Measurements from ENCODE around the gene OXTR.

The OXTR gene

GRCh38 chr3:8764528-8764927 is 4.9 kb downstream of the OXTR start:
- no peaks in the 10 kb centered on the region for H3K9me3 ChIP-seq (ENCODE audit: severe bottlenecking)

GRCh38 chr3:8762607-8763377 is 6.6 kb downstream of the OXTR start:
- no peak overlapping the region for H3K27ac ChIP-seq (ENCODE audit: poor library complexity, severe bottlenecking)
- TF ChIP-seq, protein P1, sequence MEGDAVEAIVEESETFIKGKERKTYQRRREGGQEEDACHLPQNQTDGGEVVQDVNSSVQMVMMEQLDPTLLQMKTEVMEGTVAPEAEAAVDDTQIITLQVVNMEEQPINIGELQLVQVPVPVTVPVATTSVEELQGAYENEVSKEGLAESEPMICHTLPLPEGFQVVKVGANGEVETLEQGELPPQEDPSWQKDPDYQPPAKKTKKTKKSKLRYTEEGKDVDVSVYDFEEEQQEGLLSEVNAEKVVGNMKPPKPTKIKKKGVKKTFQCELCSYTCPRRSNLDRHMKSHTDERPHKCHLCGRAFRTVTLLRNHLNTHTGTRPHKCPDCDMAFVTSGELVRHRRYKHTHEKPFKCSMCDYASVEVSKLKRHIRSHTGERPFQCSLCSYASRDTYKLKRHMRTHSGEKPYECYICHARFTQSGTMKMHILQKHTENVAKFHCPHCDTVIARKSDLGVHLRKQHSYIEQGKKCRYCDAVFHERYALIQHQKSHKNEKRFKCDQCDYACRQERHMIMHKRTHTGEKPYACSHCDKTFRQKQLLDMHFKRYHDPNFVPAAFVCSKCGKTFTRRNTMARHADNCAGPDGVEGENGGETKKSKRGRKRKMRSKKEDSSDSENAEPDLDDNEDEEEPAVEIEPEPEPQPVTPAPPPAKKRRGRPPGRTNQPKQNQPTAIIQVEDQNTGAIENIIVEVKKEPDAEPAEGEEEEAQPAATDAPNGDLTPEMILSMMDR (IDR thresholded peaks at IDR 0.05; ENCODE audit: poor library complexity, severe bottlenecking), result no peak
- H3K27me3 ChIP-seq (ENCODE audit: insufficient read depth, poor library complexity, severe bottlenecking), result no peaks in the 10 kb centered on the region
- no peaks in the 10 kb centered on the region for H3K9me3 ChIP-seq (ENCODE audit: severe bottlenecking)
- H3K36me3 ChIP-seq (ENCODE audit: low read depth), result no peaks in the 10 kb centered on the region
- no peak for ATAC-seq (ENCODE audit: low read depth)
- DNase-seq (ENCODE audit: low spot score), result no peak
- no peaks in the 10 kb centered on the region for H3K4me1 ChIP-seq (ENCODE audit: insufficient read depth, poor library complexity, severe bottlenecking)
- H3K4me3 ChIP-seq (ENCODE audit: severe bottlenecking), result no peak overlapping the region

More at GRCh38 chr3:8764528-8764927, 4.9 kb downstream of the OXTR start:
- peaks cover 10% of the 10 kb centered on the region for H3K27me3 ChIP-seq (ENCODE audit: insufficient read depth, poor library complexity, severe bottlenecking)
- no peak for ATAC-seq (ENCODE audit: low read depth)
- DNase-seq (ENCODE audit: low spot score), result no peak
- H3K27ac ChIP-seq (ENCODE audit: poor library complexity, severe bottlenecking), result no peak overlapping the region
- H3K4me3 ChIP-seq (ENCODE audit: severe bottlenecking), result no peak overlapping the region
- TF ChIP-seq, protein P1 (IDR thresholded peaks at IDR 0.05; ENCODE audit: poor library complexity, severe bottlenecking), result no peak
- H3K36me3 ChIP-seq (ENCODE audit: low read depth), result no peaks in the 10 kb centered on the region
- H3K4me1 ChIP-seq (ENCODE audit: insufficient read depth, poor library complexity, severe bottlenecking), result no peaks in the 10 kb centered on the region

DNA sequence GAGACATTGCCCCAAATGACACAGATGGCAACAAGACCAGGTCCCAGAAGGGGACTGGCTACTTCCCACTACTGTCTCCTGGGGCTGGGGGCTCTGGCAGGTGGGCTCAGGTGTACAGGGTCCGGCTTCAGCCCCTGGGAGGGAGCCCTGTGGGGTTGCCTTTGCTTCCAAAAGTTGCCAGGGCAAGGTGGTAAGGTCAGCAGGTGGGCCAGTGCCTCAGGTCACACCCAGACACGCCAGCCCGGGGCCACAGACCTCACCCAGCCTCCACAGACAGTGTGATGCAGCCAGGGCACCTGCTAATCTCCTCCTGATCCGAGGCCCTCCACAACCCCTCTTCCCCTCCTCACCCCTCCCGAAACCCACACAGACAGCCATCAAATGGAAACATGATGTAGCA is 7.5 kb downstream of the OXTR start:
- Histone ChIP-seq H3K36me3 (ENCODE audit: low read depth) (no peaks in the 10 kb centered on the region), H3K27me3 (ENCODE audit: insufficient read depth, poor library complexity, severe bottlenecking) (no peaks in the 10 kb centered on the region), H3K27ac (ENCODE audit: poor library complexity, severe bottlenecking) (no peak overlapping the region), H3K4me1 (ENCODE audit: insufficient read depth, poor library complexity, severe bottlenecking) (no peaks in the 10 kb centered on the region), H3K4me3 (ENCODE audit: severe bottlenecking) (no peak overlapping the region), H3K9me3 (ENCODE audit: severe bottlenecking) (no peaks in the 10 kb centered on the region)
- TF ChIP-seq, protein P1 (IDR thresholded peaks at IDR 0.05; ENCODE audit: poor library complexity, severe bottlenecking), result no peak
- no peak for ATAC-seq (ENCODE audit: low read depth)
- no peak for DNase-seq (ENCODE audit: low spot score)

DNA sequence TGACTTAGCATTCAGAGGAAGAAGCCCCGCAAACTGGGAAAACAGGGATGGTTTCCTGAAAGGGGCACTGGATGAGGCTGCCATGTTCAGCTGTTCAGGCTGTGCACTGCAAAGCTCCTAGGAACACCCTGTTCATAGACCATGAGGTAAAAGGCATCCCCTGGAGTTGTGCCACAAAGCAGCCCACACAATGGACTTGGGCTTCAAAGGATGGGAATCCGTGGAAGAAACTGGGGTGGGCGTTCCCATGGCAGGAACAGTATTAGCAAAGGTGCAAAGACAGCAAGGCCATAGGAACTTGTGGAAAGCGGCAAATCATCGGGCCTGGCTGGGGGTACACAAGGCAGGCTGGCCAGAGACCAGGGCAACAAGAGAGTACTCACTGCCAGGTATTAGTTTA is 8.9 kb downstream of the OXTR start:
- ATAC-seq (ENCODE audit: low read depth), result no peak
- TF ChIP-seq, protein P1 (IDR thresholded peaks at IDR 0.05; ENCODE audit: poor library complexity, severe bottlenecking), result no peak

GRCh38 chr3:8760091-8760490 is 9.3 kb downstream of the OXTR start:
- ATAC-seq (ENCODE audit: low read depth) (no peak), DNase-seq (ENCODE audit: low spot score) (no peak)
- Histone ChIP-seq H3K27me3 (ENCODE audit: insufficient read depth, poor library complexity, severe bottlenecking) (no peaks in the 10 kb centered on the region), H3K36me3 (ENCODE audit: low read depth) (no peaks in the 10 kb centered on the region), H3K4me1 (ENCODE audit: insufficient read depth, poor library complexity, severe bottlenecking) (no peaks in the 10 kb centered on the region), H3K4me3 (ENCODE audit: severe bottlenecking) (no peak overlapping the region), H3K9me3 (ENCODE audit: severe bottlenecking) (no peaks in the 10 kb centered on the region), H3K27ac (ENCODE audit: poor library complexity, severe bottlenecking) (no peak overlapping the region)
- TF ChIP-seq, protein P1 (IDR thresholded peaks at IDR 0.05; ENCODE audit: poor library complexity, severe bottlenecking), result no peak

More for the DNA sequence above, 8.9 kb downstream of the OXTR start:
- Histone ChIP-seq H3K4me1 (ENCODE audit: insufficient read depth, poor library complexity, severe bottlenecking) (no peaks in the 10 kb centered on the region), H3K4me3 (ENCODE audit: severe bottlenecking) (no peak overlapping the region), H3K27ac (ENCODE audit: poor library complexity, severe bottlenecking) (no peak overlapping the region), H3K9me3 (ENCODE audit: severe bottlenecking) (no peaks in the 10 kb centered on the region), H3K27me3 (ENCODE audit: insufficient read depth, poor library complexity, severe bottlenecking) (no peaks in the 10 kb centered on the region), H3K36me3 (ENCODE audit: low read depth) (no peaks in the 10 kb centered on the region)
- DNase-seq (ENCODE audit: low spot score), result no peak

Measured in RWPE2 (cell line).